Activated CD4-positive, alpha-beta T cell treated with anti-CD3 and anti-CD28 coated beads, Interleukin-10, Interleukin-2, amounts not matched to agents 100 ng/mL and 50 ng/mL, durations not matched to agents 16 hours and 8 hours (primary cell): ENCODE results near the gene IFI27L2.

Experiments used
- DNase-seq: peaks from one replicate; pipeline ENCODE4 v3.0.0-alpha.2; 2020

Gene IFI27L2

GRCh38 chr14:94098326-94098992, 30.9 kb downstream of the IFI27L2 start:
- DNase-seq = no peak

- DNase-seq = no peak
Observed at GRCh38 chr14:94097091-94097490, 32.3 kb downstream of the IFI27L2 start.

GRCh38 chr14:94093418-94093817, 36.0 kb downstream of the IFI27L2 start:
- no peak for DNase-seq

- DNase-seq = no peak
Observed at GRCh38 chr14:94089479-94089878, 39.9 kb downstream of the IFI27L2 start.

GRCh38 chr14:94088516-94088915, 40.9 kb downstream of the IFI27L2 start:
- no peak for DNase-seq

GRCh38 chr14:94087891-94088290, 41.5 kb downstream of the IFI27L2 start:
- DNase-seq = no peak

- no peak for DNase-seq
Observed at GRCh38 chr14:94081386-94081820, 48.0 kb downstream of the IFI27L2 start.

- DNase-seq = peak; percentile 98
Observed at GRCh38 chr14:94080621-94081385, 48.6 kb downstream of the IFI27L2 start, which contains the start of the genes DDX24 and IFI27L1. TSS of gene DDX24 (minus strand) at chr14:94081202. CDS start at chr14:94079742, 1,460 bp downstream. TSS of gene IFI27L1 (plus strand) at chr14:94081310. CDS start at chr14:94096938, 15,628 bp downstream.

- no peak for DNase-seq
Observed at GRCh38 chr14:94079891-94080620, 49.3 kb downstream of the IFI27L2 start.

GRCh38 chr14:94077823-94078222, 51.6 kb downstream of the IFI27L2 start:
- no peak for DNase-seq
